ENCODE data around the gene CDH13. TPM values are rescaled to one million over a fixed set of nuclear protein-coding genes. Genes with fewer than 3 reads are reported as not detected.

The CDH13 gene
- total and polyA plus RNA-seq, 2 experiments from 2014 or later, result 1.2 to 1.5 TPM

GRCh38 chr16:83588070-83588469 is 961.3 kb downstream of the CDH13 start:
- H3K79me2 ChIP-seq, result no peaks in the 10 kb centered on the region
- WGBS (ENCODE audit: low lambda C conversion rate, missing lambda C conversion rate), result 94% methylated on average over 3 of the region's 3 CpGs

GRCh38 chr16:83589576-83589975 is 962.8 kb downstream of the CDH13 start:
- Histone ChIP-seq H3K4me3 (no peak overlapping the region), H3K4me2 (no peak overlapping the region), H3K36me3 (replicated peaks; ENCODE audit: insufficient read depth, low read depth) (no peaks in the 10 kb centered on the region), H3K4me1 (ENCODE audit: insufficient read depth) (no peaks in the 10 kb centered on the region), H3K27me3 (peaks cover 8% of the 10 kb centered on the region), H4K20me1 (ENCODE audit: insufficient read depth, poor library complexity, severe bottlenecking) (no peaks in the 10 kb centered on the region), H3K9me2 (replicated peaks; ENCODE audit: insufficient read depth) (no peaks in the 10 kb centered on the region), H3K9me3 (ENCODE audit: low read depth) (no peaks in the 10 kb centered on the region), H3K27ac (no peak overlapping the region), H3K79me2 (no peaks in the 10 kb centered on the region), H2AFZ (no peak overlapping the region)
- DNase-seq (ENCODE audit: low spot score), result no peak
- 83% methylated on average over 6 of the region's 6 CpGs for WGBS (ENCODE audit: low lambda C conversion rate, missing lambda C conversion rate)
- no peak for TF ChIP-seq EZH2phosphoT487 (IDR thresholded peaks at IDR 0.05; ENCODE audit: low read depth, severe bottlenecking, unreplicated experiment)
- TF ChIP-seq EZH2 (IDR thresholded peaks at IDR 0.05; ENCODE audit: borderline replicate concordance), result no peak
- no peak for TF ChIP-seq CTCF (IDR thresholded peaks at IDR 0.05; ENCODE audit: poor library complexity)

More at GRCh38 chr16:83588070-83588469, 961.3 kb downstream of the CDH13 start:
- H3K9me3 ChIP-seq (ENCODE audit: low read depth), result no peaks in the 10 kb centered on the region
- H3K4me3 ChIP-seq, result no peak overlapping the region
- no peaks in the 10 kb centered on the region for H3K36me3 ChIP-seq (replicated peaks; ENCODE audit: insufficient read depth, low read depth)
- no peak overlapping the region for H3K27ac ChIP-seq
- no peaks in the 10 kb centered on the region for H3K4me1 ChIP-seq (ENCODE audit: insufficient read depth)
- no peaks in the 10 kb centered on the region for H3K9me2 ChIP-seq (replicated peaks; ENCODE audit: insufficient read depth)
- no peaks in the 10 kb centered on the region for H4K20me1 ChIP-seq (ENCODE audit: insufficient read depth, poor library complexity, severe bottlenecking)
- DNase-seq (ENCODE audit: low spot score), result no peak
- peaks cover 8% of the 10 kb centered on the region for H3K27me3 ChIP-seq
- H3K4me2 ChIP-seq, result no peak overlapping the region
- no peak overlapping the region for H2AFZ ChIP-seq
- no peak for TF ChIP-seq EZH2phosphoT487 (IDR thresholded peaks at IDR 0.05; ENCODE audit: low read depth, severe bottlenecking, unreplicated experiment)
- no peak for TF ChIP-seq CTCF (IDR thresholded peaks at IDR 0.05; ENCODE audit: poor library complexity)
- TF ChIP-seq EZH2 (IDR thresholded peaks at IDR 0.05; ENCODE audit: borderline replicate concordance), result no peak

- Histone ChIP-seq H3K9me3 (ENCODE audit: low read depth) (no peaks in the 10 kb centered on the region), H4K20me1 (ENCODE audit: insufficient read depth, poor library complexity, severe bottlenecking) (no peaks in the 10 kb centered on the region), H3K9me2 (replicated peaks; ENCODE audit: insufficient read depth) (no peaks in the 10 kb centered on the region), H3K36me3 (replicated peaks; ENCODE audit: insufficient read depth, low read depth) (no peaks in the 10 kb centered on the region), H3K4me1 (ENCODE audit: insufficient read depth) (no peaks in the 10 kb centered on the region), H2AFZ (no peak overlapping the region), H3K27ac (no peak overlapping the region), H3K4me2 (no peak overlapping the region), H3K4me3 (no peak overlapping the region), H3K79me2 (no peaks in the 10 kb centered on the region), H3K27me3 (peaks cover 15% of the 10 kb centered on the region)
- DNase-seq (ENCODE audit: low spot score), result no peak
- 72% methylated on average over 7 of the region's 7 CpGs for WGBS (ENCODE audit: low lambda C conversion rate, missing lambda C conversion rate)
- TF ChIP-seq EZH2phosphoT487 (IDR thresholded peaks at IDR 0.05; ENCODE audit: low read depth, severe bottlenecking, unreplicated experiment) (no peak), CTCF (IDR thresholded peaks at IDR 0.05; ENCODE audit: poor library complexity) (no peak), EZH2 (IDR thresholded peaks at IDR 0.05; ENCODE audit: borderline replicate concordance) (no peak)
These were observed 966.0 kb downstream of the CDH13 start for GRCh38 chr16:83592778-83593177.

Measured in hepatocyte (in vitro differentiated cells).